CD4-positive, alpha-beta memory T cell (primary cell): ENCODE measurements around the gene ZBTB20. TPM values are rescaled to one million over a fixed set of nuclear protein-coding genes. Genes with fewer than 3 reads are reported as not detected.

Source experiments
- CTCF ChIA-PET: fragments of 350-600 bp; sonication (Branson Sonifier 250); formaldehyde crosslinking; loops from one replicate; lab custom pipeline; 2021; ENCODE audit warnings: inconsistent platforms; ENCODE audit not compliant: partially characterized antibody; lab: Charles Lee
- POLR2A ChIA-PET: fragments of 350-600 bp; sonication (Branson Sonifier 250); formaldehyde crosslinking; loops from one replicate; lab custom pipeline; 2021; ENCODE audit not compliant: partially characterized antibody; lab: Charles Lee
- DNase-seq, 5 donors: peaks; one replicate each; pipeline versions ENCODE4 v3.0.0 to v3.0.0-alpha.2; 2020 to 2022; ENCODE audit warnings: mixed read lengths in 1 of 5
- H3K27ac ChIP-seq: one replicate; pipeline ENCODE4 v1.7.0; 2013; ENCODE audit warnings: low read depth, low read length
- H3K27me3 ChIP-seq: 2 replicates; pipeline ENCODE4 v1.7.0; 2013; ENCODE audit warnings: mild to moderate bottlenecking, low read length, moderate library complexity; ENCODE audit not compliant: insufficient read depth
- H3K36me3 ChIP-seq: 2 replicates; pipeline ENCODE4 v1.7.0; 2013; ENCODE audit warnings: mild to moderate bottlenecking, low read length, moderate library complexity; ENCODE audit not compliant: insufficient read depth
- H3K4me1 ChIP-seq: 2 replicates; pipeline ENCODE4 v1.7.0; 2013; ENCODE audit warnings: mild to moderate bottlenecking, low read length, moderate library complexity; ENCODE audit not compliant: insufficient read depth
- H3K4me3 ChIP-seq, 2 donors: one replicate each; pipeline ENCODE4 v1.7.0; 2013; ENCODE audit warnings: low read length in 2 of 2, mild to moderate bottlenecking in 1 of 2
- H3K9me3 ChIP-seq, 2 donors: one replicate each; pipeline ENCODE4 v1.7.0; 2013; ENCODE audit warnings: low read length in 2 of 2, control low read depth in 1 of 2; ENCODE audit not compliant: control insufficient read depth in 1 of 2
- H3K27ac Mint-ChIP-seq, 7 donors: one replicate each; pipeline ENCODE4 v1.8.0; 2020 to 2021; ENCODE audit warnings: mixed read lengths in 7 of 7, mild to moderate bottlenecking in 6 of 7, inconsistent platforms in 3 of 7, moderate library complexity in 3 of 7
- H3K27me3 Mint-ChIP-seq, 2 donors: one replicate each; pipeline ENCODE4 v1.8.0; 2020 to 2021; ENCODE audit warnings: mixed read lengths in 2 of 2
- H3K36me3 Mint-ChIP-seq, 2 donors: one replicate each; pipeline ENCODE4 v1.8.0; 2020 to 2021; ENCODE audit warnings: mixed read lengths in 2 of 2, inconsistent platforms in 1 of 2, mild to moderate bottlenecking in 1 of 2
- H3K4me1 Mint-ChIP-seq, 4 donors: one replicate each; pipeline ENCODE4 v1.8.0; 2020 to 2021; ENCODE audit warnings: mixed read lengths in 4 of 4, mild to moderate bottlenecking in 1 of 4
- H3K4me3 Mint-ChIP-seq, 8 donors: one replicate each; pipeline ENCODE4 v1.8.0; 2020 to 2021; ENCODE audit warnings: mixed read lengths in 8 of 8, mild to moderate bottlenecking in 7 of 8, moderate library complexity in 6 of 8, inconsistent platforms in 3 of 8
- H3K9me3 Mint-ChIP-seq, 8 donors: one replicate each; pipeline ENCODE4 v1.8.0; 2020 to 2021; ENCODE audit warnings: mixed read lengths in 8 of 8, mild to moderate bottlenecking in 5 of 8, inconsistent platforms in 3 of 8, moderate library complexity in 1 of 8
- intact Hi-C: fragments of 100-400 bp; cut with micrococcal nuclease; formaldehyde crosslinking; loops from one replicate; pipeline ENCODE4 v1.15.1; 2023
- polyA plus RNA-seq, 2 donors: library from polyadenylated mRNA; unstranded; fragments of 300-500 nt; fragmentation: Illumina TruSeq; gene quantifications; one replicate each; pipeline ENCODE4 v1.2.3, GENCODE V29; 2021
- total RNA-seq, 2 experiments: library from RNA; stranded (reverse); gene quantifications; one replicate each; pipeline ENCODE4 v1.2.3, GENCODE V29; 2021

ZBTB20 gene
- total and polyA plus RNA-seq, 4 experiments from 2014 or later, result 21.9 to 58.4 (median 41.4) TPM

GRCh38 chr3:114627770-114628169, 519.3 kb downstream of the ZBTB20 start:
- Histone ChIP-seq H3K9me3 (no peaks in the 10 kb centered on the region), H3K4me3 (no peak overlapping the region), H3K27me3 (no peaks in the 10 kb centered on the region), H3K36me3 (no peaks in the 10 kb centered on the region), H3K4me1 (no peaks in the 10 kb centered on the region), H3K27ac (no peak overlapping the region)
- Mint-ChIP-seq H3K36me3 (peaks cover 15 to 24% of the 10 kb centered on the region in 2 donors), H3K27ac (no peak overlapping the region), H3K4me3 (no peak overlapping the region), H3K27me3 (no peaks in the 10 kb centered on the region), H3K9me3 (peaks cover 0 to 2% (median 0%) of the 10 kb centered on the region in 8 donors), H3K4me1 (peaks cover 0 to 8% (median under 1%) of the 10 kb centered on the region in 4 donors)
- intact Hi-C loops, result no loop called here
- ChIA-PET POLR2A (no interaction called here), CTCF (no interaction called here)
- DNase-seq, result no peak

GRCh38 chr3:114626751-114627150, 520.3 kb downstream of the ZBTB20 start:
- Histone ChIP-seq H3K36me3 (no peaks in the 10 kb centered on the region), H3K4me3 (no peak overlapping the region), H3K27ac (no peak overlapping the region), H3K4me1 (no peaks in the 10 kb centered on the region), H3K9me3 (no peaks in the 10 kb centered on the region), H3K27me3 (no peaks in the 10 kb centered on the region)
- CTCF ChIA-PET, result no interaction called here
- H3K36me3 Mint-ChIP-seq, result peaks cover 15 to 24% of the 10 kb centered on the region in 2 donors
- no peak overlapping the region for H3K27ac Mint-ChIP-seq
- POLR2A ChIA-PET, result no interaction called here
- intact Hi-C loops, result no loop called here
- H3K27me3 Mint-ChIP-seq, result no peaks in the 10 kb centered on the region
- H3K4me1 Mint-ChIP-seq, result peaks cover 0 to 8% (median under 1%) of the 10 kb centered on the region in 4 donors
- DNase-seq, result no peak
- peaks cover 0 to 2% (median 0%) of the 10 kb centered on the region in 8 donors for H3K9me3 Mint-ChIP-seq
- no peak overlapping the region for H3K4me3 Mint-ChIP-seq

DNA sequence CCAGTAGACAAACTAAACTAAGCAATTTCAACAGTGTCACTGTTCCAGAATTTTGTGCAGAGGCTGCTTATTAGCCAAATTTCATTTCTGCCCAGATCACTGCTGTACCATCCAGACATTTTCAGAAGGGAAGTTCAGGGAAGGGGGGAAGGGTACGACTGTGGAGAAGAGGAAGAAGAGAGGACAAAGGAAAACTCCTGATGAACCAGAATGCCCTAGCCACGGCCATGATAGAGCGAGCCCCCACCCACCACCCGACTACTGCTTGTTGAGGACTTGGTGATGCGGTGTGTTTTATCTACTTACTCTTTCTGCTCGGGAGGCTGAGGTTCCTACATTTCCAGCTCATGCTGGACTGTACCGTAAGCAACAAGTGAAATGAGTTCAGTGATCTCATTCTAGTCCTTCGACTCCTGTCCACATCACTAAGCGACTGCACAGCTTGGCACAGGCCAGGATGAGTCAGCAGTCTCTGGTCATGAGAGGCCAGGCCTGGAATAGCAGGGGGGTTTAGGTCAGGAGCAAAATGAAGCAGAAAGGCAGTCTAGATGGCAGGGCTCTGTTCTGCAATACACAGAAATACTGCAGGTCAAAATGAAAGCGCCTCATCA, 522.4 kb downstream of the ZBTB20 start:
- H3K27ac ChIP-seq, result no peak overlapping the region
- Mint-ChIP-seq H3K4me3 (no peak overlapping the region), H3K27ac (peak overlapping the region in 1 of 7 donors; percentile 14), H3K9me3 (peaks cover 0 to 2% (median 0%) of the 10 kb centered on the region in 8 donors), H3K36me3 (peaks cover 15 to 27% of the 10 kb centered on the region in 2 donors), H3K27me3 (no peaks in the 10 kb centered on the region), H3K4me1 (peaks cover 0 to 8% (median under 1%) of the 10 kb centered on the region in 4 donors)
- no peak for DNase-seq
- H3K27me3 ChIP-seq, result no peaks in the 10 kb centered on the region
- ChIA-PET CTCF (no interaction called here), POLR2A (no interaction called here)
- no peaks in the 10 kb centered on the region for H3K4me1 ChIP-seq
- H3K9me3 ChIP-seq, result no peaks in the 10 kb centered on the region
- H3K36me3 ChIP-seq, result no peaks in the 10 kb centered on the region
- no peak overlapping the region for H3K4me3 ChIP-seq
- intact Hi-C loops, result no loop called here

DNA sequence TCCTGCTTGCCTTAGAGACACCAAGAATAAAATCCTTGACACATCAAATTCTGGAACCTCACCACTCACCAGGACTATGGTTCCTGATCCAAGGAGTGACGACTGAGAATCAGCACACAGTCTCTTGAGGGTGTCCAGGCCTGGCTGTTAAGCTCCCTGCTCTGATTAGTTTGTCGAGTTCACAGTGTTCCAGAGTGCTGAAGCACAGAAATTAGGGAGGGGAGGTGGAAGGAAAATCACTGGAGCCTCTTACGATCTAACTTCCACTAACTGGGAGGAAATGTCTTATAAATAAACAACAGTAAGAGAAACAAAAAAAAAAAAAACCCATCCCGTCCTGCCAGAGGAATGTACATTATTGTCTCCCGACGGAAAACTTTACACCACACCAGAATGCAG, 523.0 kb downstream of the ZBTB20 start:
- CTCF ChIA-PET, result no interaction called here

GRCh38 chr3:114623420-114624046, 523.6 kb downstream of the ZBTB20 start:
- Mint-ChIP-seq H3K36me3 (peaks cover 15 to 27% of the 10 kb centered on the region in 2 donors), H3K4me3 (no peak overlapping the region), H3K27ac (no peak overlapping the region), H3K9me3 (peaks cover 0 to 2% (median 0%) of the 10 kb centered on the region in 8 donors), H3K4me1 (peaks cover 0 to 8% (median under 1%) of the 10 kb centered on the region in 4 donors), H3K27me3 (no peaks in the 10 kb centered on the region)
- DNase-seq, result no peak
- no peak overlapping the region for H3K4me3 ChIP-seq
- no peaks in the 10 kb centered on the region for H3K27me3 ChIP-seq
- ChIA-PET CTCF (no interaction called here), POLR2A (no interaction called here)
- H3K4me1 ChIP-seq, result no peaks in the 10 kb centered on the region
- H3K9me3 ChIP-seq, result no peaks in the 10 kb centered on the region
- intact Hi-C loops, result no loop called here
- no peaks in the 10 kb centered on the region for H3K36me3 ChIP-seq
- no peak overlapping the region for H3K27ac ChIP-seq

More for the DNA sequence above, 523.0 kb downstream of the ZBTB20 start:
- Histone ChIP-seq H3K4me3 (no peak overlapping the region), H3K27ac (no peak overlapping the region), H3K9me3 (no peaks in the 10 kb centered on the region), H3K36me3 (no peaks in the 10 kb centered on the region), H3K27me3 (no peaks in the 10 kb centered on the region), H3K4me1 (no peaks in the 10 kb centered on the region)
- H3K4me3 Mint-ChIP-seq, result no peak overlapping the region
- no peak overlapping the region for H3K27ac Mint-ChIP-seq
- H3K36me3 Mint-ChIP-seq, result peaks cover 15 to 27% of the 10 kb centered on the region in 2 donors
- peaks cover 0 to 2% (median 0%) of the 10 kb centered on the region in 8 donors for H3K9me3 Mint-ChIP-seq
- no peaks in the 10 kb centered on the region for H3K27me3 Mint-ChIP-seq
- DNase-seq, result no peak
- H3K4me1 Mint-ChIP-seq, result peaks cover 0 to 8% (median under 1%) of the 10 kb centered on the region in 4 donors
- intact Hi-C loops, result no loop called here
- POLR2A ChIA-PET, result no interaction called here

- Mint-ChIP-seq H3K36me3 (peaks cover 15 to 27% of the 10 kb centered on the region in 2 donors), H3K27ac (no peak overlapping the region), H3K9me3 (no peaks in the 10 kb centered on the region), H3K27me3 (no peaks in the 10 kb centered on the region), H3K4me3 (no peak overlapping the region), H3K4me1 (peaks cover 0 to 6% (median 0%) of the 10 kb centered on the region in 4 donors)
- Histone ChIP-seq H3K27ac (no peak overlapping the region), H3K27me3 (no peaks in the 10 kb centered on the region), H3K4me3 (no peak overlapping the region), H3K9me3 (no peaks in the 10 kb centered on the region), H3K4me1 (no peaks in the 10 kb centered on the region), H3K36me3 (no peaks in the 10 kb centered on the region)
- POLR2A ChIA-PET, result no interaction called here
- no peak for DNase-seq
- intact Hi-C loops, result no loop called here
- CTCF ChIA-PET, result no interaction called here
Measured at GRCh38 chr3:114622001-114622400, 525.1 kb downstream of the ZBTB20 start.

DNA sequence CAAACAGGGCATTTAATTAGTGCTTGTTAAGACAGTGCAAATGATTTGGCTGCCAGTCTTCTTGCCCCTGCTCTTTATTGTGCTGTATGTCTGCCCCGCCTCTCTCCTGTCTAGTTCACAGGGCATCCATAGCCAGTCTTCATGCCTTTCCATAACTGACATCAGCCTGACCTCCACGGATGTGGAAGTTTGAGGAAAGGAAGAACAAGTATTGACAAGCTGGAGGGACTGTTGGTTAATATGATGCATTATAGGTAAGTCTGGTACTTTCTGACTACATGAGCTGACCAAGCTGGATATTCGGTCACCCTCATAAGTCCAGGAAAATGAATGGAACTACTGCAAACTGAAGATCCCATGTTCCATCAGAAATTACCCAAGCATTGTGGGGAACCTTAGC, 527.3 kb downstream of the ZBTB20 start:
- H3K36me3 Mint-ChIP-seq, result peaks cover 15 to 17% of the 10 kb centered on the region in 2 donors
- H3K27ac Mint-ChIP-seq, result no peak overlapping the region
- peaks cover 0 to 2% (median 0%) of the 10 kb centered on the region in 4 donors for H3K4me1 Mint-ChIP-seq
- Histone ChIP-seq H3K4me3 (no peak overlapping the region), H3K4me1 (no peaks in the 10 kb centered on the region), H3K36me3 (no peaks in the 10 kb centered on the region), H3K27me3 (no peaks in the 10 kb centered on the region), H3K9me3 (no peaks in the 10 kb centered on the region), H3K27ac (no peak overlapping the region)
- ChIA-PET POLR2A (no interaction called here), CTCF (no interaction called here)
- H3K27me3 Mint-ChIP-seq, result no peaks in the 10 kb centered on the region
- no peaks in the 10 kb centered on the region for H3K9me3 Mint-ChIP-seq
- intact Hi-C loops, result no loop called here
- H3K4me3 Mint-ChIP-seq, result no peak overlapping the region
- no peak for DNase-seq
